SK-N-MC (cell line): ENCODE results near the gene PIK3CG.

Experiments
- EZH2 ChIP-seq: fragments of 200-600 bp; sonication (generic); IDR thresholded peaks from one replicate; pipeline ENCODE4 v1.6.1; 2017; ENCODE audit warnings: antibody characterized with exemption
- POLR2AphosphoS5 ChIP-seq: IDR thresholded peaks from 2 replicates; pipeline ENCODE4 v1.6.1; 2012; ENCODE audit warnings: mild to moderate bottlenecking, low read depth, low read length, borderline replicate concordance

GRCh38 chr7:106947244-106947728 lies 82.2 kb downstream of the PIK3CG start:
- TF ChIP-seq POLR2AphosphoS5 (no peak), EZH2 (no peak)
